ENCODE results near the gene COPS7A.

- TF ChIP-seq CTCF (conservative IDR thresholded peaks at IDR 0.05; ENCODE audit: low read length) (no peak), EZH2phosphoT487 (IDR thresholded peaks at IDR 0.05; ENCODE audit: borderline replicate concordance, low read depth, low read length) (no peak)
Observed at GRCh38 chr12:6693832-6694355, 30.0 kb upstream of the COPS7A start.
